ENCODE results near the gene CRYGC.
A peak's percentile ranks its signal among the peaks of the same experiment; 100 is the strongest.

DNA sequence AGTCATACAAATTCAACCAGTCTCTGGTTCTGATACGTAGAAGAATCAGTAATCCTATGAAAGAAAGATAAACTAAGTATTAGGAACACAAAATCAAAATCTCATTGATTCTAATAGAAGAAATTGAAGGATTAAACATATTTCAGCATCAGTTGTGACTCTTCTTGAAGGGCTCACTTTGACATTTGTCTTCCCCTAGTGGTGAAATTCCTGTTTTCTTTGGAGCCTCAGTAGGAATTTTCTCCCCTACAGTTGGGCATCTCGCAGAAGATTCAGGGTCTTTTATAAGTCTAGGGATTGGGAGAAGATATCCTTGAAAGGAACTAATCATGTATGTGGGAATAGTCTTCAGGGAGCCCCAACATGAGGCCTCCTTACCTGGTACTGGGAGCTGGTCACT is 19.2 kb upstream of the CRYGC start:
- TF ChIP-seq, protein P1, sequence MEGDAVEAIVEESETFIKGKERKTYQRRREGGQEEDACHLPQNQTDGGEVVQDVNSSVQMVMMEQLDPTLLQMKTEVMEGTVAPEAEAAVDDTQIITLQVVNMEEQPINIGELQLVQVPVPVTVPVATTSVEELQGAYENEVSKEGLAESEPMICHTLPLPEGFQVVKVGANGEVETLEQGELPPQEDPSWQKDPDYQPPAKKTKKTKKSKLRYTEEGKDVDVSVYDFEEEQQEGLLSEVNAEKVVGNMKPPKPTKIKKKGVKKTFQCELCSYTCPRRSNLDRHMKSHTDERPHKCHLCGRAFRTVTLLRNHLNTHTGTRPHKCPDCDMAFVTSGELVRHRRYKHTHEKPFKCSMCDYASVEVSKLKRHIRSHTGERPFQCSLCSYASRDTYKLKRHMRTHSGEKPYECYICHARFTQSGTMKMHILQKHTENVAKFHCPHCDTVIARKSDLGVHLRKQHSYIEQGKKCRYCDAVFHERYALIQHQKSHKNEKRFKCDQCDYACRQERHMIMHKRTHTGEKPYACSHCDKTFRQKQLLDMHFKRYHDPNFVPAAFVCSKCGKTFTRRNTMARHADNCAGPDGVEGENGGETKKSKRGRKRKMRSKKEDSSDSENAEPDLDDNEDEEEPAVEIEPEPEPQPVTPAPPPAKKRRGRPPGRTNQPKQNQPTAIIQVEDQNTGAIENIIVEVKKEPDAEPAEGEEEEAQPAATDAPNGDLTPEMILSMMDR (IDR thresholded peaks at IDR 0.05; ENCODE audit: insufficient read depth, low read depth, low read length) = peak; percentile 9
- TF ChIP-seq EZH2 (IDR thresholded peaks at IDR 0.05; ENCODE audit: insufficient read depth, low read length) = no peak

Measured in astrocyte (in vitro differentiated cells and primary cell).